ENCODE data around the gene PALM3. TPM values are rescaled to one million over a fixed set of nuclear protein-coding genes. Genes with fewer than 3 reads are reported as not detected.
"Not testable (repeated sequence)": the region's sequence is repeated elsewhere in the genome, so short reads cannot be mapped to it uniquely, and the experiment has no call there.

The PALM3 gene
- total RNA-seq, 4 donors from 2014 or later, result 0.32 to 0.42 TPM; not detected in 2

- no peak for DNase-seq (ENCODE audit: extremely low spot score)
- Histone ChIP-seq H3K27me3 (peaks cover 0 to 11% (median 2%) of the 10 kb centered on the region in 4 donors), H3K4me3 (no peak overlapping the region), H3K9me3 (no peaks in the 10 kb centered on the region), H3K27ac (replicated peaks in 1 of 4) (no peak overlapping the region), H3K4me1 (peaks cover 0 to 10% (median 5%) of the 10 kb centered on the region in 4 donors), H3K36me3 (no peaks in the 10 kb centered on the region)
- intact Hi-C loops (cut with DNase I), result no loop called here
- WGBS, result 60% methylated on average over 9 of the region's 9 CpGs
- TF ChIP-seq EP300 (IDR thresholded peaks at IDR 0.05) (no peak), POLR2A (IDR thresholded peaks at IDR 0.05; ENCODE audit: low read depth) (no peak), POLR2AphosphoS5 (IDR thresholded peaks at IDR 0.05) (peak in 1 of 2 donors; percentile 24)
- TF ChIP-seq, protein P1, sequence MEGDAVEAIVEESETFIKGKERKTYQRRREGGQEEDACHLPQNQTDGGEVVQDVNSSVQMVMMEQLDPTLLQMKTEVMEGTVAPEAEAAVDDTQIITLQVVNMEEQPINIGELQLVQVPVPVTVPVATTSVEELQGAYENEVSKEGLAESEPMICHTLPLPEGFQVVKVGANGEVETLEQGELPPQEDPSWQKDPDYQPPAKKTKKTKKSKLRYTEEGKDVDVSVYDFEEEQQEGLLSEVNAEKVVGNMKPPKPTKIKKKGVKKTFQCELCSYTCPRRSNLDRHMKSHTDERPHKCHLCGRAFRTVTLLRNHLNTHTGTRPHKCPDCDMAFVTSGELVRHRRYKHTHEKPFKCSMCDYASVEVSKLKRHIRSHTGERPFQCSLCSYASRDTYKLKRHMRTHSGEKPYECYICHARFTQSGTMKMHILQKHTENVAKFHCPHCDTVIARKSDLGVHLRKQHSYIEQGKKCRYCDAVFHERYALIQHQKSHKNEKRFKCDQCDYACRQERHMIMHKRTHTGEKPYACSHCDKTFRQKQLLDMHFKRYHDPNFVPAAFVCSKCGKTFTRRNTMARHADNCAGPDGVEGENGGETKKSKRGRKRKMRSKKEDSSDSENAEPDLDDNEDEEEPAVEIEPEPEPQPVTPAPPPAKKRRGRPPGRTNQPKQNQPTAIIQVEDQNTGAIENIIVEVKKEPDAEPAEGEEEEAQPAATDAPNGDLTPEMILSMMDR (IDR thresholded peaks at IDR 0.05), result peak in 1 of 3 experiments; percentile 40
Observed at GRCh38 chr19:14023404-14024235, 38.3 kb downstream of the PALM3 start.

GRCh38 chr19:14022469-14022868 lies 39.4 kb downstream of the PALM3 start:
- no peaks in the 10 kb centered on the region for H3K36me3 ChIP-seq
- H3K27me3 ChIP-seq, result peaks cover 0 to 3% (median 0%) of the 10 kb centered on the region in 4 donors
- DNase-seq (ENCODE audit: extremely low spot score), result no peak
- 82% methylated on average over 4 of the region's 4 CpGs for WGBS
- no peak overlapping the region for H3K4me3 ChIP-seq
- no peak overlapping the region for H3K27ac ChIP-seq (replicated peaks in 1 of 4)
- TF ChIP-seq POLR2A (IDR thresholded peaks at IDR 0.05; ENCODE audit: low read depth), result no peak
- TF ChIP-seq EP300 (IDR thresholded peaks at IDR 0.05), result no peak
- TF ChIP-seq POLR2AphosphoS5 (IDR thresholded peaks at IDR 0.05), result no peak
- TF ChIP-seq, protein P1 (IDR thresholded peaks at IDR 0.05), result no peak
- peaks cover 0 to 10% (median 5%) of the 10 kb centered on the region in 4 donors for H3K4me1 ChIP-seq
- intact Hi-C loops (cut with DNase I), result no loop called here
- no peaks in the 10 kb centered on the region for H3K9me3 ChIP-seq

DNA sequence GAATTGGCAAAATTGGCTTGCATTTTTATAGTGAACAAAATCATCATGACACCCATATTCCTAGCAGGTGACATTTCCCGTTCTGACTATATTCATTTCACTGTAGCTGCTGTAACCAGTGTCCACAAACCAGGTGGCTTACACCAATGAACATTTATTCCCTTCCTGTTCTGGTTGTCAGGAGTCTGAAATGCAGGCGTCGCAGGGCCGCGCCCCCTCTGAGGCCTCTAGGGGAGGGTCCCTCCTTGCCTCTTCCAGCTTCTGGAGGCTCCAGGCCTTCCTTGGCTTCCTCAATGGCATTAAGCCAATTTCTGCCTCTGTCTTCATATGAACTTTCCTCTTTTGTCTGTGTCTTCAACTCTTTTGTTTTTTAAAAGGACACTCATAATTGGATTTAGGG lies 40.4 kb downstream of the PALM3 start:
- intact Hi-C loops (cut with DNase I), result no loop called here
- H3K9me3 ChIP-seq, result no peaks in the 10 kb centered on the region
- H3K27me3 ChIP-seq, result peaks cover 0 to 1% (median 0%) of the 10 kb centered on the region in 4 donors
- no peak overlapping the region for H3K4me3 ChIP-seq
- TF ChIP-seq POLR2AphosphoS5 (IDR thresholded peaks at IDR 0.05), result no peak
- TF ChIP-seq POLR2A (IDR thresholded peaks at IDR 0.05; ENCODE audit: low read depth), result no peak
- TF ChIP-seq EP300 (IDR thresholded peaks at IDR 0.05), result no peak
- TF ChIP-seq, protein P1 (IDR thresholded peaks at IDR 0.05), result no peak
- H3K27ac ChIP-seq (replicated peaks in 1 of 4), result no peak overlapping the region
- no peaks in the 10 kb centered on the region for H3K36me3 ChIP-seq
- DNase-seq (ENCODE audit: extremely low spot score), result no peak
- 59% methylated on average over 5 of the region's 5 CpGs for WGBS
- peaks cover 0 to 10% (median 5%) of the 10 kb centered on the region in 4 donors for H3K4me1 ChIP-seq

GRCh38 chr19:14019739-14020138 lies 42.1 kb downstream of the PALM3 start:
- H3K36me3 ChIP-seq; H3K27ac ChIP-seq (replicated peaks in 1 of 4); H3K9me3 ChIP-seq; H3K4me3 ChIP-seq; H3K27me3 ChIP-seq; intact Hi-C loops (cut with DNase I); DNase-seq (ENCODE audit: extremely low spot score): not testable (repeated sequence)
- 92% methylated on average over 3 of the region's 3 CpGs for WGBS
- peaks cover 0 to 10% (median 5%) of the 10 kb centered on the region in 4 donors for H3K4me1 ChIP-seq

GRCh38 chr19:14019100-14019499 lies 42.8 kb downstream of the PALM3 start:
- peaks cover 0 to 10% (median 5%) of the 10 kb centered on the region in 4 donors for H3K4me1 ChIP-seq
- no peaks in the 10 kb centered on the region for H3K36me3 ChIP-seq
- DNase-seq (ENCODE audit: extremely low spot score), result no peak
- H3K27me3 ChIP-seq, result no peaks in the 10 kb centered on the region
- 87% methylated on average over 6 of the region's 6 CpGs for WGBS
- H3K9me3 ChIP-seq, result no peaks in the 10 kb centered on the region
- intact Hi-C loops (cut with DNase I), result no loop called here
- H3K4me3 ChIP-seq, result no peak overlapping the region
- no peak overlapping the region for H3K27ac ChIP-seq (replicated peaks in 1 of 4)
- TF ChIP-seq, protein P1 (IDR thresholded peaks at IDR 0.05), result no peak
- TF ChIP-seq EP300 (IDR thresholded peaks at IDR 0.05), result no peak
- no peak for TF ChIP-seq POLR2A (IDR thresholded peaks at IDR 0.05; ENCODE audit: low read depth)
